Measurements from ENCODE around the gene CBY2.
"Not testable (repeated sequence)": the region's sequence is repeated elsewhere in the genome, so short reads cannot be mapped to it uniquely, and the experiment has no call there.

Gene CBY2

GRCh38 chr13:45702088-45702487 lies at the start of gene CBY2:
Gene CBY2, plus strand, starts transcription at chr13:45702320. Its CDS starts 71 bp downstream, at chr13:45702391.
- no peak for DNase-seq

GRCh38 chr13:45654633-45655349 lies 47.3 kb upstream of the CBY2 start:
- no peak for DNase-seq

- no peak for DNase-seq
Observed at GRCh38 chr13:45658586-45659235, 43.4 kb upstream of the CBY2 start.

GRCh38 chr13:45659536-45659935 lies 42.6 kb upstream of the CBY2 start:
- DNase-seq: no peak

- DNase-seq: not testable (repeated sequence)
Observed at GRCh38 chr13:45660458-45660857, 41.7 kb upstream of the CBY2 start.

- no peak for DNase-seq
Observed at GRCh38 chr13:45662162-45662561, 40.0 kb upstream of the CBY2 start.

- DNase-seq: not testable (repeated sequence)
Observed at GRCh38 chr13:45662903-45663302, 39.2 kb upstream of the CBY2 start.

- not testable (repeated sequence) for DNase-seq
Observed at GRCh38 chr13:45669626-45670025, 32.5 kb upstream of the CBY2 start.

GRCh38 chr13:45670189-45670885 lies 31.8 kb upstream of the CBY2 start:
- no peak for DNase-seq

- no peak for DNase-seq
Observed at GRCh38 chr13:45674908-45675307, 27.2 kb upstream of the CBY2 start.

- DNase-seq: no peak
Observed at GRCh38 chr13:45678282-45678681, 23.8 kb upstream of the CBY2 start.

GRCh38 chr13:45681113-45681512 lies 21.0 kb upstream of the CBY2 start:
- DNase-seq: no peak

GRCh38 chr13:45682494-45683008 lies 19.6 kb upstream of the CBY2 start:
- DNase-seq: no peak

- DNase-seq: no peak
Observed at GRCh38 chr13:45683701-45684100, 18.4 kb upstream of the CBY2 start.

- DNase-seq: no peak
Observed at GRCh38 chr13:45688577-45688976, 13.5 kb upstream of the CBY2 start.

- DNase-seq: no peak
Observed at GRCh38 chr13:45690636-45691035, 11.5 kb upstream of the CBY2 start.

- no peak for DNase-seq
Observed at GRCh38 chr13:45691251-45691650, 10.9 kb upstream of the CBY2 start.

GRCh38 chr13:45691667-45692066 lies 10.5 kb upstream of the CBY2 start:
- no peak for DNase-seq

GRCh38 chr13:45695198-45695730 lies 6.9 kb upstream of the CBY2 start:
- DNase-seq: no peak

- DNase-seq: no peak
Observed at GRCh38 chr13:45696610-45697226, 5.4 kb upstream of the CBY2 start.

GRCh38 chr13:45700971-45701900 lies 884 bp upstream of the CBY2 start:
- DNase-seq: no peak

- DNase-seq: no peak
Observed at GRCh38 chr13:45702869-45703391, 810 bp downstream of the CBY2 start.

All from activated CD4-positive, CD25-positive, alpha-beta regulatory T cell treated with anti-CD3 and anti-CD28 coated beads, Interleukin-2, amount 50 U/mL, for 72 hours (primary cell).